ENCODE results near the gene SLC23A2.
"Not testable (repeated sequence)": the region's sequence is repeated elsewhere in the genome, so short reads cannot be mapped to it uniquely, and the experiment has no call there.

SLC23A2 gene

DNA sequence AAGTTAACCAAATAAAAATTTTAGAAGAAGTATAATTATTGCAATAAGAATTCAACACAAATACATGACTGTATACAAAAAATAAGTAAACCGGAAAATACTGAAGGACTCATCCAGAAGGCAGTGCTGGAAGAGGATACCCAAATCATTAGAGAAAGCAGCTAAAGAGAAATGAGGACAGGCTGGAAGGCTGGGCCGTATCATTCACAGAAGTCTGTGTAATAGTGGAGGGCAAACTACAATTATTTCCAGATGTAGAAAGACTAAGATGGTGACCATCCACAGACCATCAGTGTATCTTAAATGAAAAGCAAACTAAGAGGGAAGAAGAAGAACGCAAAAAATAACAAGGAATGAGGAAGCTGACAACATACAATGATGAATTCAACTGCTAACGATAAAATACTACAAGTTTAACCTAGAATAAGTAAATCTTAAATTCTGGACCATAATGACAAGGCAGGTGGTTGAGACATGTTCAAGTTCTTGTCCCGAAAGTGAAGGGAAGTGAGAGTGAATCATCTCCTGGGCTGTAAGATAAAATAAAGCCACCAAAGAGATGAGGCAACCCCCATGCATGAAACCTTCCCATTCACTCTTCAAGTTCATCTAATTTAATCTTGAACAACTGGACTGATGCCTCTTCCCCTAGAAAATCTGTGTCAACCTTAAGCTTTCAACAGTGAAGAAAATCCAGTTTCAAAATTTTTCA lies 71.5 kb downstream of the SLC23A2 start:
- DNase-seq = no peak

DNA sequence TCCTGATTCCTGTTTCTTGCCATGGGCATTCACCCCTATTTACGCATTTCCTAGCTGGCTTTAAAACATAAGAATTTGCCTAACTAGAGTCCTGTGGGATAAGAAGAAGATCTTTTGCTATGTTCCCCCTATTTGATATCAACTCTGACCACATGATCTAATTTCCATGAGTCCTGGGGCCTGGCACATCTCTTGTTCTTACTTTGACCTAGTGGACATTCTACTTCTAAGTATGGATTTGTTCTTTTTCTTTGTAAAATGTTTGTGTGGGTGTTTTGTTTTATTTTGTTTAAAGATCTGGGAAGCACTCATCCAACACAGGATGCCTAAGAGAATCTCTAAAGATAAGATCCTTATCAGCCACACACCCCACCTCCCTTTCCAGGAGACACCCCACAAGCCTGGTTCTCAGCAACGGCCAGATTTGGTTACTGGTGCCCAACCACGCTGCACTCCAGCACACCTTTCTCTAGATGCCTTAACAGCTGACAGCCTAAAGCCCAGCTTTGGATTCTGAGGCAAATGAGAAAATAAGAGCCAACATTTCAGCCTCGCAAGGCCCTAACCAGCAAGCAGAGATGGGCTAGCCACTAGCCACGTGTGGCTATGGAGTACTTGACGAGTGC lies 74.7 kb downstream of the SLC23A2 start:
- DNase-seq = no peak

GRCh38 chr20:4925842-4926530 lies 75.3 kb downstream of the SLC23A2 start:
- peak; percentile 60 for DNase-seq

GRCh38 chr20:4924446-4924845 lies 76.9 kb downstream of the SLC23A2 start:
- DNase-seq = no peak

DNA sequence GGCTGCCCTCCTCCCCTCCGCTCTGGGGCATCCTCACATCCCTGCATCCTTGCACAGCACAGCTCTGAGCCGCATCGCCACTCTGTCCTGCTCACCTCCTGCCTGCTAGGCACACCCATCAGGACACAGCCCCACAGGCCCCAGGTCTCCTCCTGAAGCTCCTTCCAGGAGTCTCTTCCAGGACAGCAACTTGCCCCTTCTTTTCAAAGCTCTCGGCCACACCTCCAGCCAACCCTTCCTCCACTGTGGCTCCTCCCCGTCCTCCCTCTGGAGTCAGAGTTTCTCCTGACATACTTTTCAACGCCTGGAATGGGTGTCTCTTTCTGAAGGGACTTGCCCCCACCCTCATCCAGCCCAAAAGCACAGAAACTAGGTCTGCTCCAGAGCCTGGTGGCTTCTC lies 77.3 kb downstream of the SLC23A2 start:
- DNase-seq = no peak

- no peak for DNase-seq
Observed at GRCh38 chr20:4922186-4922585, 79.1 kb downstream of the SLC23A2 start.

- DNase-seq = not testable (repeated sequence)
Observed at GRCh38 chr20:4921271-4921670, 80.0 kb downstream of the SLC23A2 start.

GRCh38 chr20:4920655-4921054 lies 80.7 kb downstream of the SLC23A2 start:
- DNase-seq = no peak

DNA sequence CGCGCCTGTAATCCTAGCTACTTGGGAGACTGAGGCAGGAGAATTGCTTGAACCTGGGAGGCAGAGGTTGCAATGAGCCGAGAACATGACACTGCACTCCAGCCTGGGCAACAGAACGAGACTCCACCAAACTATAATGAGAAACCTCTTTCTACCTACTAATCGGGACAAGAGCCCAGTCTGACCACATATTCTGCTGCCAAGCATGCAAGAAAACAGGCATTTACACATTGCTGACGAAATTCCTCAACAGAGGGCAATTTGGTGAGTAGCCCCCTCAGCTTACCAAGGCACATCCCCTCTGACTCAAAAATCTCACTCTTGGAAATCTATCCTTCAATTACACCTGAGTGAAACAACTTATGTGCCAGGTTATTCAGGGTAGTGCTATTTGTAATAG lies 81.2 kb downstream of the SLC23A2 start:
- no peak for DNase-seq

GRCh38 chr20:4919047-4919704 lies 82.1 kb downstream of the SLC23A2 start:
- no peak for DNase-seq

GRCh38 chr20:4918473-4918872 lies 82.8 kb downstream of the SLC23A2 start:
- DNase-seq = no peak

DNA sequence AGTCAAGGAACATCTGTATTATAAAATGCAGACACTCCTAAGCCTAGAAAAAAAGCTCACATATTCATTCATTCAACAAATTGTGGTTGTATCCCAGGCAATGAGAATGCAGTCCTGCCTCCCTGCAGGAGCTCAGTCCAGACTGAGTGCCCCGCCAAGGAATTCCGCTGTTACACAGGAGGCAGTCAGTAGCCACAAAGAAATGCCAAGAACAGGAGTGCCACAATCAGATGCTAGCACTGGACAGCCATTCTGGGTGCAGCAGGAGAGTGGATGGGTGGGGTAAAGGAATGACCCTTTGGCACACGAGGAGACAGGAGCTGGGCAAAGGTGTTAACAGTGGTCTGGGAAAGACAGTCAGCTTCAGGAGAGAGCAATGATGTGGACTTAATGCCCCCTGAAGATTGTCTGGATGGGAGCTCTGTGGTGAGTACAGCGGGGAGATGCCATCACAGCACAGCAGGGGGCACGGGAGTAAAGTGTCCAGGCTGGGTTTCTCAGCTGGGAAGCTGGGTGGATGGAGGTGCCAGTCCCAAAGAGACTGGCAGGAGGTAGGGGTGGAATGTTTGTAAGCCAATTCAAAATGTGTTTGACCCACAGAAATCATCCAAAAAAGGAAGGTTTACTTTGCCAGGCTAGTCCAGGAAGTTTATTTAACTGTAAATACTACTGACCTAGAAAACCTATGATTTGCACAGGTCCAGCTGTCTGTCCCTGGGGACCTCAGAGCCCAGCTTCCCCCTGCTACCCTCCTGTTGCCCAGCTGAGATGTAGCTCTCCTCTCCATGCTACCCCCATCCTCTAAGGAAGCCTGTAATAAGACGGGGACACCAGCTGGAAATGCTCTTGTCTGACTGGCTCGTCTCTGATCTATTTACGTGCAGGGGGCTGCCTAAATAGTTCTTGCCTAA lies 84.1 kb downstream of the SLC23A2 start:
- DNase-seq = no peak

DNA sequence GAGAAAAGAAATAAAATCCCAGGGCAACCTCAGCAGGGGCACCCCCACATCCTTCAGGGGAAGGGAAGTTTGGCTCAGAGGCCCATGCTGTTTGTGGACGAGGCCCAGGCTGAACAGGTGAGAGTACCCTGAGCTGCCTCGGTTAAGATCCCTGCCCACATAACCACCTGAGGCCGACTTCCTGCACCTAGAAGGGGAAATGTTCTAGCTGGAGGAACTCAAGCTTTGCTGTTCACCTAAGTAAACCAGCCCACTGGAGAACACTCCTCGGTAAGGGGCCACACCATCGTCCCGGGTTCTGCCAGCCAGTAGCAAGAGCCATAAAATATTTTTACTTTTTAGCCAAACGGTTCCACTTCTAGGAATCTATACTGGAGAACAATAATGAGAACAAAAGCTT lies 88.2 kb downstream of the SLC23A2 start:
- no peak for DNase-seq

DNA sequence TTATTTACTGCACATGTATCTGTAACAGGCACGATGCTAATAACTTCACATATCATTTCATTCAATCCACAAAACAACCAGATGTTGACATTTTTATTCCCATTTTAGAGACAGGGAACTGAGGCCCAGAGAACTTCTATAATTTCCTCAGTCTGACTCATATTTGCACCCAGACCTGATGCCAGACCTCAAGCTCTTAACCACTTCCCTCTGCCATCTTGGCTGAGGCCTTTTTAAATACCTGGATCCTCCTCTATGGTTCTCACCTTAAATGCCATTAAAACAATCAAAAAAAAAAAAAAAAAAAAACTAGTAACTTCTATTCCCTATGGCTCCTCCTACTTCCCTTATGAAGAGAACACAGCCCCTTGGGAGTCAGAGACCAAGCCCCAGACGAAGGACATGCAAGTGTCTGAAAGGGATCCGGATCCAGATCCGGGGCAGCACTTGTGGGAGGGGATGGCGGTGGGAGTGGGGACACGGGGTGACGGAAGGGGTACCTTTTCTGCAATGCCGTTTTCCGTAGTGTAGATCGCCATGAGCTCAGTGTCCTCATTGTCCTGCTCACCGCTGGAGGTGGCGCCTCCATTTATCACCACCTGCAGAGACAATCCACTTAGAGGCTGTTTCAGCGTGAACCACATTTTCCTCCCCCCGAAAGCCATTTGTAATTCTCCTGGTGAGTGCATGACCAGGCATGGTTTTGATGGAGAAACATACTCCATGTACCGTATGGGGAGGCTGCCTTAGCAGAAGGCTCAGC lies 88.7 kb downstream of the SLC23A2 start:
- no peak for DNase-seq

- DNase-seq = no peak
Observed at GRCh38 chr20:4910951-4911350, 90.4 kb downstream of the SLC23A2 start.

DNA sequence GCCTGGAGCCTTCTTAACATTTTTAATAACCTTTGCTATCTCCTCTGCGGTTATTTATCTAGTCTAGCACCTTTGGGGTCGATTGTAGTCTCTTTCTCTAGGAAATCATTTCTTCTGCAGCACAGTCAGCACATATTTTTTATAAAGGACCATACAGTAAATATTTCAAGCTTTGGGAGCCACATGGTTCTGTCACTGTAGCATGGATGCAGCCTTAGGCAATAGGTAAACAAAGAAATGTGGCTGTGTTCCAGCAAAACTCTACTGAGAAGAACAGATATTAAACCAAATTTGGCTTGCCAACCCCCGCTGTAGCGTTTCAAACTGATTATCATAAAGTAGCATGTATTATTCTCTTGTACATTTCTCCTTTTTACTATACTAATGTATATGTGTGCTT lies 95.7 kb downstream of the SLC23A2 start:
- DNase-seq = no peak

DNA sequence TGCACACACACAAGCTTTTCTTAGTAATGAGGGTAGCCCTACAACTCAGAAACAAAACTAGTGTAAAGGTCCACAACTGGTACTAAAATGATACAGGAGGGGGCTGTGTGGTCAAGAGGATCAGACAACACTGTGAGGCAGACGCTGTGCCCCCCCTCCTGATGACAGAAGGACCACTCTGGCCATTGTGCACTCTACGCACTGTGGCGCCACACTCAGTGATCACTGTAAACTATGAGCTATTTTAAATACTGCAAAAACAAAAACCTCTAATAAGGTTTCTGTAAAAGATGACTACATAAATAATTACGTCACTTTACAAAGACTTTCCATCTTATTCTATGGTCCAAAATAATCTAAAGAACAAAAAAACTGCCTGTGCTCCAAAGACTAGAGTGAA lies 96.1 kb downstream of the SLC23A2 start:
- DNase-seq = no peak

GRCh38 chr20:4904127-4904860 lies 97.0 kb downstream of the SLC23A2 start:
- no peak for DNase-seq

DNA sequence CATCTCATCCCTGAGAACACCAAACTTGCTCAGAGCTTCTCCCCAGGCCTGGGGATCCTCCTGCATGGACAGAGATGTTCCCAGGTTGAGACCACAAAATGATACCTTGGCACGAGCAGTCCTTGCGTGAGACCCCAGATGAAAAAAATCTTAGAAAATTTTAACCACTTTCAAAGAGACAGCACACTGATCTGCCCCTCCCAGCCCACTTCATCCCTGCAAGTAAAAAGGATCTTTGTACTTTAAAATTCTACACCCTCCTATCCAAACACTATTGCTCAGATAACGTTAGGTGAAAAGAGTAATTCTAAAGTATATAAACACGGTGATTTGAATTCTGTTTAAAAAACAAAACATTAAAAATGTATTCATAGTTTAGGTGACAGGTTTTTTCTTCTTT lies 98.5 kb downstream of the SLC23A2 start:
- DNase-seq = no peak

GRCh38 chr20:4901031-4901818 lies 100.1 kb downstream of the SLC23A2 start:
- no peak for DNase-seq

Data from fibroblast of skin of right quadriceps (primary cell).